B cell (primary cell): ENCODE measurements around the gene GNE.
"Not testable (repeated sequence)": the region's sequence is repeated elsewhere in the genome, so short reads cannot be mapped to it uniquely, and the experiment has no call there.

Source experiments
- EZH2 ChIP-seq: IDR thresholded peaks from 2 replicates; pipeline ENCODE4 v1.6.1; 2012; ENCODE audit warnings: borderline replicate concordance, low read depth, mild to moderate bottlenecking, moderate library complexity, low read length; ENCODE audit not compliant: insufficient read depth, poor library complexity, severe bottlenecking
- TF ChIP-seq, protein P1 (sequence below): fragments of 200-600 bp; IDR thresholded peaks from one replicate; pipeline ENCODE4 v1.8.0; 2022; ENCODE audit warnings: antibody characterized with exemption, mild to moderate bottlenecking

DNA sequence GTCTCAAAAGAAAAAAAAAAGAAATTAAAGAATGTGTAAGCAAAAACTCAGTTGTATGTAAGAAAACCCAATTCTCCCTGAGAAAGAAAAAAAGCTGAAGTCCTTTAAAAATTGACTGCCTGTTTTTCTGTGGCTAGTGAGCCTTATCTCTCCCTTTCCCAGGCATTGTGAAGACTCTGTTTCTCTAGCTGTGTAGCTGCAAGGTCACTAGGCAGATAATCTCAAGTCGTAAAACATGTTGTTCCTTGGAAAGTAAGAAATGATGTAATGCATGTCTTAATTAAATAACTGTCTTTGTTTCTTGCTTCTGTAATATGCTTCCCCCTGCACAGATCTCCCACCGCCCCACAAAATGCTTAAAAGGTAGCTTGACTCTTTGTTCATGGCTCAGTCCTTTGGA, 46.1 kb upstream of the GNE start:
- not testable (repeated sequence) for TF ChIP-seq EZH2
- TF ChIP-seq, protein P1, sequence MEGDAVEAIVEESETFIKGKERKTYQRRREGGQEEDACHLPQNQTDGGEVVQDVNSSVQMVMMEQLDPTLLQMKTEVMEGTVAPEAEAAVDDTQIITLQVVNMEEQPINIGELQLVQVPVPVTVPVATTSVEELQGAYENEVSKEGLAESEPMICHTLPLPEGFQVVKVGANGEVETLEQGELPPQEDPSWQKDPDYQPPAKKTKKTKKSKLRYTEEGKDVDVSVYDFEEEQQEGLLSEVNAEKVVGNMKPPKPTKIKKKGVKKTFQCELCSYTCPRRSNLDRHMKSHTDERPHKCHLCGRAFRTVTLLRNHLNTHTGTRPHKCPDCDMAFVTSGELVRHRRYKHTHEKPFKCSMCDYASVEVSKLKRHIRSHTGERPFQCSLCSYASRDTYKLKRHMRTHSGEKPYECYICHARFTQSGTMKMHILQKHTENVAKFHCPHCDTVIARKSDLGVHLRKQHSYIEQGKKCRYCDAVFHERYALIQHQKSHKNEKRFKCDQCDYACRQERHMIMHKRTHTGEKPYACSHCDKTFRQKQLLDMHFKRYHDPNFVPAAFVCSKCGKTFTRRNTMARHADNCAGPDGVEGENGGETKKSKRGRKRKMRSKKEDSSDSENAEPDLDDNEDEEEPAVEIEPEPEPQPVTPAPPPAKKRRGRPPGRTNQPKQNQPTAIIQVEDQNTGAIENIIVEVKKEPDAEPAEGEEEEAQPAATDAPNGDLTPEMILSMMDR = not testable (repeated sequence)
